A549 (cell line): ENCODE data around the gene MAMLD1. TPM values are rescaled to one million over a fixed set of nuclear protein-coding genes. Genes with fewer than 3 reads are reported as not detected.

Experiments used
- ATAC-seq, 2 experiments: fragments of 200-7000 bp in 1 of 2; fragments of >200 bp in 1 of 2; cut with Nextera tagmentation in 1 of 2; cut with Tn5 transposase in 1 of 2; 3 replicates each; pipeline versions ENCODE4 v1.8.0 to v1.9.1; 2018 to 2020; ENCODE audit warnings: mild to moderate bottlenecking in 1 of 2, moderate library complexity in 1 of 2
- CTCF ChIA-PET: fragments of 300-600 bp; sonication (Branson Sonifier 250); formaldehyde crosslinking; extraction: SDS; loops from one replicate; lab custom pipeline; 2021; ENCODE audit warnings: antibody characterized with exemption, inconsistent platforms; lab: Yijun Ruan, JAX
- POLR2A ChIA-PET: fragments of 350-600 bp; formaldehyde crosslinking; extraction: SDS; loops from one replicate; lab custom pipeline; 2021; ENCODE audit warnings: antibody characterized with exemption, inconsistent platforms; lab: Yijun Ruan, JAX
- DNase-seq, 2 experiments: peaks; one replicate each; pipeline versions ENCODE4 v3.0.0 to v3.0.0-alpha.2; 2011 to 2016; ENCODE audit warnings: low read depth in 1 of 2, low spot score in 1 of 2
- FAIRE-seq: peaks from 2 replicates; lab custom pipeline; 2011; peaks lifted over from hg19 to GRCh38; lab: Jason Lieb, UNC
- H3K27ac ChIP-seq, 2 experiments: fragments of >200 bp; sonication (Bioruptor Twin); formaldehyde crosslinking; 3 replicates each; pipeline ENCODE4 v1.5.1; 2016 to 2017
- H3K4me1 ChIP-seq: fragments of >200 bp; sonication (Bioruptor Twin); formaldehyde crosslinking; 3 replicates; pipeline ENCODE4 v1.6.1; 2016
- H3K4me2 ChIP-seq: fragments of >200 bp; sonication (Bioruptor Twin); formaldehyde crosslinking; 3 replicates; pipeline ENCODE4 v1.6.1; 2016
- H3K4me3 ChIP-seq: fragments of >200 bp; sonication (Bioruptor Twin); formaldehyde crosslinking; 3 replicates; pipeline ENCODE4 v1.5.1; 2016
- H3K9me3 ChIP-seq: fragments of >200 bp; sonication (Bioruptor Twin); formaldehyde crosslinking; 3 replicates; pipeline ENCODE4 v1.6.1; 2016
- CBX8 ChIP-seq: fragments of 200-600 bp; sonication (generic); IDR thresholded peaks from 2 replicates; pipeline ENCODE4 v1.6.1; 2016
- CEBPB ChIP-seq, 2 experiments: fragments of >200 bp in 1 of 2; sonication (Bioruptor Twin) in 1 of 2; formaldehyde crosslinking in 1 of 2; IDR thresholded peaks; 2 replicates each; pipeline ENCODE4 v1.6.1; 2012 to 2016
- CHD2 ChIP-seq: fragments of 150-350 bp; IDR thresholded peaks from 2 replicates; pipeline ENCODE4 v1.6.1; 2014; ENCODE audit warnings: low read length; ENCODE audit not compliant: partially characterized antibody
- CHD4 ChIP-seq: fragments of 200-600 bp; sonication (generic); IDR thresholded peaks from 2 replicates; pipeline ENCODE4 v1.6.1; 2016; ENCODE audit warnings: antibody characterized with exemption, mild to moderate bottlenecking, borderline replicate concordance
- ESRRA ChIP-seq: fragments of 150-350 bp; IDR thresholded peaks from 2 replicates; pipeline ENCODE4 v1.6.1; 2014; ENCODE audit warnings: mild to moderate bottlenecking, low read length, borderline replicate concordance
- FOSB ChIP-seq: fragments of 250-450 bp; sonication (Bioruptor Pico); IDR thresholded peaks from 2 replicates; pipeline ENCODE4 v1.5.0; 2020; ENCODE audit warnings: mild to moderate bottlenecking, moderate library complexity
- HDAC2 ChIP-seq: fragments of 200-600 bp; sonication (generic); IDR thresholded peaks from 2 replicates; pipeline ENCODE4 v1.6.1; 2016
- HEYL ChIP-seq: fragments of 250-450 bp; sonication (Bioruptor Pico); IDR thresholded peaks from 2 replicates; pipeline ENCODE4 v1.8.0; 2021; ENCODE audit warnings: mild to moderate bottlenecking, moderate library complexity
- HOXB13 ChIP-seq: fragments of 250-450 bp; sonication (Bioruptor Pico); IDR thresholded peaks from 2 replicates; pipeline ENCODE4 v1.5.0; 2020; ENCODE audit warnings: low read depth, mild to moderate bottlenecking, moderate library complexity
- HOXB5 ChIP-seq: fragments of 250-450 bp; sonication (Bioruptor Pico); IDR thresholded peaks from 2 replicates; pipeline ENCODE4 v1.5.0; 2020; ENCODE audit warnings: mild to moderate bottlenecking, moderate library complexity
- JUN ChIP-seq, 2 experiments: fragments of >200 bp; sonication (Bioruptor Twin); formaldehyde crosslinking; IDR thresholded peaks; 2 replicates in 1 of 2; 3 replicates in 1 of 2; pipeline ENCODE4 v1.6.1; 2016 to 2017
- KDM5A ChIP-seq: fragments of 200-600 bp; sonication (generic); IDR thresholded peaks from 2 replicates; pipeline ENCODE4 v1.6.1; 2016; ENCODE audit warnings: antibody characterized with exemption, mild to moderate bottlenecking
- MAFK ChIP-seq: fragments of 450-650 bp; IDR thresholded peaks from 2 replicates; pipeline ENCODE4 v1.6.1; 2014; ENCODE audit not compliant: partially characterized antibody
- MAZ ChIP-seq: fragments of 150-350 bp; IDR thresholded peaks from 2 replicates; pipeline ENCODE4 v1.6.1; 2014; ENCODE audit warnings: antibody characterized with exemption, low read depth, low read length, borderline replicate concordance
- NPAS2 ChIP-seq: fragments of 250-450 bp; sonication (Bioruptor Pico); IDR thresholded peaks from 2 replicates; pipeline ENCODE4 v1.8.0; 2022; ENCODE audit warnings: mild to moderate bottlenecking, moderate library complexity, borderline replicate concordance
- PHF8 ChIP-seq: fragments of 200-600 bp; sonication (generic); IDR thresholded peaks from 2 replicates; pipeline ENCODE4 v1.6.1; 2016; ENCODE audit warnings: low read depth, mild to moderate bottlenecking, antibody characterized with exemption, moderate library complexity, borderline replicate concordance
- POLR2A ChIP-seq: IDR thresholded peaks from 2 replicates; pipeline ENCODE4 v1.6.1; 2012; ENCODE audit warnings: mild to moderate bottlenecking, low read length
- RAD21 ChIP-seq, 2 experiments: fragments of >200 bp in 1 of 2; sonication (Bioruptor Twin) in 1 of 2; formaldehyde crosslinking in 1 of 2; IDR thresholded peaks in 1 of 2; conservative IDR thresholded peaks in 1 of 2; 2 replicates in 1 of 2; 3 replicates in 1 of 2; pipeline ENCODE4 v1.6.1; 2012 to 2018; ENCODE audit warnings: inconsistent platforms in 1 of 2
- ZC3H11A ChIP-seq: fragments of 450-650 bp; IDR thresholded peaks from 2 replicates; pipeline ENCODE4 v1.6.1; 2014; ENCODE audit warnings: antibody characterized with exemption, mild to moderate bottlenecking
- ZFP36 ChIP-seq: fragments of 450-650 bp; IDR thresholded peaks from 2 replicates; pipeline ENCODE4 v1.6.1; 2014; ENCODE audit warnings: borderline replicate concordance; ENCODE audit not compliant: partially characterized antibody
- WGBS: methylation state at CpG from one replicate; pipeline ENCODE4 v1.1.6; 2017; ENCODE audit errors: missing lambda C conversion rate; 5-methylcytosine and 5-hydroxymethylcytosine counted together
- polyA plus RNA-seq, 4 experiments: library from polyadenylated mRNA; depleted of rRNA in 3 of 4; stranded (reverse); fragments of >200 nt; fragmentation: RNase III in 1 of 4; extraction: RNeasy Plus Mini Kit Qiagen cat#74134 plus additional on column Dnase treatment in 1 of 4; gene quantifications; 2 replicates in 3 of 4; 3 replicates in 1 of 4; pipeline ENCODE4 v1.2.3, GENCODE V29; 2011 to 2017
- TF ChIP-seq, protein P1 (sequence below): fragments of 450-650 bp; IDR thresholded peaks from 2 replicates; pipeline ENCODE4 v1.6.1; 2014; ENCODE audit warnings: antibody characterized with exemption
- TF ChIP-seq, protein P2 (sequence below): IDR thresholded peaks from 2 replicates; pipeline ENCODE4 v1.6.1; 2012
- TF ChIP-seq, protein P3 (sequence below): IDR thresholded peaks from 2 replicates; pipeline ENCODE4 v1.6.1; 2012; ENCODE audit warnings: low read depth, borderline replicate concordance
- TF ChIP-seq, protein P4 (sequence below): fragments of 250-450 bp; sonication (Bioruptor Pico); IDR thresholded peaks from 2 replicates; pipeline ENCODE4 v1.5.0; 2020; ENCODE audit warnings: low read depth, mild to moderate bottlenecking, moderate library complexity
- TF ChIP-seq, protein P5 (sequence below): fragments of >200 bp; sonication (Bioruptor Twin); formaldehyde crosslinking; IDR thresholded peaks from 3 replicates; pipeline ENCODE4 v1.5.1; 2016
- TF ChIP-seq, protein P6 (sequence below): IDR thresholded peaks from 2 replicates; pipeline ENCODE4 v1.6.1; 2012

The MAMLD1 gene
- polyA plus RNA-seq, 2 of the 4 experiments (the other 2 are of a cell fraction) = 1.2 to 2.3 TPM

DNA sequence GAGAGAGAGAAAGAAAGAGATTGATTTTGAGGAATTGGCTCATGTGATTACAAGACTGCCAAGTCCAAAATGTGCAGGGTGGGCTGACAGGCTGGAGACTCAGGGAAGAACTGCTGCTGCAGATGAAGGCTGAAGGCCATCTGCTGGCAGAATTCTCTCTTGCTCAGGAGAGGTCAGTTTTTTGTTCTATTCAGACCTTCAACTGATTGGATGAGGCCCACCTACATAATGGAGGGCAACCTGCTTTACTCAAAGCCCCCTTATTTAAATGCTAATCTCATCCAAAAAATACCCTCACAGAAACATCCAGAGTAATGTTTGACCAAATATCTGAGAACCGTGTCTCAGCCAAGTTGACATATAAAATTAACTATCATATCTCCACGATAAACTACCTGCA is 38.2 kb upstream of the MAMLD1 start:
- TF ChIP-seq RAD21 (conservative IDR thresholded peaks at IDR 0.05 in 1 of 2, IDR thresholded peaks at IDR 0.05 in 1 of 2) = no peak
- Histone ChIP-seq H3K4me3 (no peak overlapping the region), H3K4me2 (peak overlapping the region; percentile 27; the same call in 1 of the 3 replicates), H3K4me1 (peaks cover 22% of the 10 kb centered on the region), H3K27ac (peak overlapping the region in 1 of 2 experiments; percentile 64; a peak in 2 of 6 replicates), H3K9me3 (no peaks in the 10 kb centered on the region; the same call in 1 of the 3 replicates)
- ATAC-seq (no peak), FAIRE-seq (no peak), DNase-seq (no peak)
- 93% methylated on average over 2 of the region's 2 CpGs for WGBS
- ChIA-PET POLR2A (no interaction called here), CTCF (interaction anchor here (0.7 kb wide), 1 partner anchor 40 kb away, joined by 3 read pairs; no protein-coding TSS in a partner anchor)

DNA sequence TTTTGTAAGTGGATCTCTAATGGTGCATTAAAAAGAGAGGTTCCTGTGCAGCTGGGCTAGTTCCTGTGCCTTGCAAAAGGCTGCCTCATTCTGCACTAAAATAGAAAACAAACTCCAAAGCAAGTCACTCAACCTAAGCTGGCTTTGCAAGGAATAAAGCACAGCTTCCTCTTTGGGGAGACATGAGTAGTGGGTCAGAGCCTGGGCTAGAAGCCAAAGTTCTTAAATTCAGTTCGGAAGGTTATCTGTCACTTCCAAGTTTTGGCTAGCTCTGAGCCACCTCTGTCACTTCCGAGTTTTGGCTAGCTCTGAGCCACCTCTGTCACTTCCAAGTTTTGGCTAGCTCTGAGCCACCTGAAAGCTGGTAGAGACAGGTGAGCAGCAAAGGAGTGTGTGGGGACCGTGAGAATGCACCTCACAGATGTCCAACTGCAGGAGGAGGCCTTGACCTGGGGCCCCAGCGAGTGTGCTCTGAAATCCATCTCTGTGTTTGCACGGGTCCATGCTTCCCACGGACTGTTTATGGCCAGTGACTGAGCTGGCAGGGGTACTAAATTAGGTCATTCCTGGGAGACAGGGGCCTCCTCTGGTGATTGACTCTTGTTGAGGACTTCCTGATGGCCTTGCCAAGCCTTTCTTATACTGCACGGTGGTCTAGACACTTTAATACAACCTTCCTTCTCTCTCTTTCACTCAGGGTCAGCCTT is 36.4 kb upstream of the MAMLD1 start:
- no peaks in the 10 kb centered on the region; the same call in 1 of the 3 replicates for H3K9me3 ChIP-seq
- no peak overlapping the region for H3K4me2 ChIP-seq
- no peak overlapping the region for H3K4me3 ChIP-seq
- TF ChIP-seq JUN (IDR thresholded peaks at IDR 0.05) (no peak), HDAC2 (no peak), MAZ (no peak), NPAS2 (CRISPR knock-in tag) (no peak), MAFK (no peak), PHF8 (no peak), FOSB (CRISPR knock-in tag) (no peak), CHD2 (no peak), ZC3H11A (no peak), ZFP36 (no peak), HOXB5 (CRISPR knock-in tag) (no peak), KDM5A (no peak), CEBPB (IDR thresholded peaks at IDR 0.05) (no peak)
- TF ChIP-seq, protein P1, sequence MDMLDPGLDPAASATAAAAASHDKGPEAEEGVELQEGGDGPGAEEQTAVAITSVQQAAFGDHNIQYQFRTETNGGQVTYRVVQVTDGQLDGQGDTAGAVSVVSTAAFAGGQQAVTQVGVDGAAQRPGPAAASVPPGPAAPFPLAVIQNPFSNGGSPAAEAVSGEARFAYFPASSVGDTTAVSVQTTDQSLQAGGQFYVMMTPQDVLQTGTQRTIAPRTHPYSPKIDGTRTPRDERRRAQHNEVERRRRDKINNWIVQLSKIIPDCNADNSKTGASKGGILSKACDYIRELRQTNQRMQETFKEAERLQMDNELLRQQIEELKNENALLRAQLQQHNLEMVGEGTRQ = no peak
- TF ChIP-seq, protein P2, sequence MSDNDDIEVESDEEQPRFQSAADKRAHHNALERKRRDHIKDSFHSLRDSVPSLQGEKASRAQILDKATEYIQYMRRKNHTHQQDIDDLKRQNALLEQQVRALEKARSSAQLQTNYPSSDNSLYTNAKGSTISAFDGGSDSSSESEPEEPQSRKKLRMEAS = no peak
- TF ChIP-seq, protein P3, sequence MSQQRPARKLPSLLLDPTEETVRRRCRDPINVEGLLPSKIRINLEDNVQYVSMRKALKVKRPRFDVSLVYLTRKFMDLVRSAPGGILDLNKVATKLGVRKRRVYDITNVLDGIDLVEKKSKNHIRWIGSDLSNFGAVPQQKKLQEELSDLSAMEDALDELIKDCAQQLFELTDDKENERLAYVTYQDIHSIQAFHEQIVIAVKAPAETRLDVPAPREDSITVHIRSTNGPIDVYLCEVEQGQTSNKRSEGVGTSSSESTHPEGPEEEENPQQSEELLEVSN = no peak
- TF ChIP-seq, all 56 proteins: peak for 0
- ChIA-PET POLR2A (no interaction called here), CTCF (no interaction called here)
- Histone ChIP-seq H3K4me1 (peaks cover 22% of the 10 kb centered on the region), H3K27ac (no peak overlapping the region)
- WGBS = 53% methylated on average over 7 of the region's 7 CpGs
- FAIRE-seq (no peak), DNase-seq (no peak), ATAC-seq (0 out of 6 replicates have a peak, but pooled peaks of 1 of the 2 experiments have one; percentile 42)

DNA sequence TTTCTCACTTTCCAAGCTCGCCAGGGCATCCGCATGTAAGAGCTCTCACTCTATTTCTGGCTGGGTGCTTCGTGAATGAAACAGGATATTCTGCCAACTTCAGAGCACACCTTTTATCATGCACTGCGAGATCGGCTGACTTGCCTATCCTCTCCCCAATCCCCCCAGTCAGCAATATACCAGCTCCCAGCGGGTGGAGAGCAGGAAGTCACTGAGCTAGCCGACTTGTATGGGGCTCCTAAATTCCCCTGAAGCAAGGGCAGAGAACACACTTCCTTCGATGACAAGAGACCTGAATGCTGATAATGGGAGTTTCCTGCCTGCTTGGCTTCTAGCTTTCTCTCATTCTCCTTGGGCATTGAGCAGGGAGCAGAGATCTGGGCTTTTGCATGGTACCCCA is 33.8 kb upstream of the MAMLD1 start:
- Histone ChIP-seq H3K4me2 (no peak overlapping the region), H3K27ac (no peak overlapping the region), H3K9me3 (no peaks in the 10 kb centered on the region), H3K4me3 (no peak overlapping the region), H3K4me1 (peaks cover 17% of the 10 kb centered on the region)
- TF ChIP-seq ESRRA = no peak
- TF ChIP-seq MAZ = no peak
- TF ChIP-seq POLR2A = no peak
- no peak for TF ChIP-seq HOXB5 (CRISPR knock-in tag)
- TF ChIP-seq ZFP36 = no peak
- TF ChIP-seq, protein P4, sequence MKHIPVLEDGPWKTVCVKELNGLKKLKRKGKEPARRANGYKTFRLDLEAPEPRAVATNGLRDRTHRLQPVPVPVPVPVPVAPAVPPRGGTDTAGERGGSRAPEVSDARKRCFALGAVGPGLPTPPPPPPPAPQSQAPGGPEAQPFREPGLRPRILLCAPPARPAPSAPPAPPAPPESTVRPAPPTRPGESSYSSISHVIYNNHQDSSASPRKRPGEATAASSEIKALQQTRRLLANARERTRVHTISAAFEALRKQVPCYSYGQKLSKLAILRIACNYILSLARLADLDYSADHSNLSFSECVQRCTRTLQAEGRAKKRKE (CRISPR knock-in tag) = no peak
- no peak for TF ChIP-seq CBX8
- no peak for TF ChIP-seq HEYL (CRISPR knock-in tag)
- no peak for TF ChIP-seq CHD4
- TF ChIP-seq, protein P5, sequence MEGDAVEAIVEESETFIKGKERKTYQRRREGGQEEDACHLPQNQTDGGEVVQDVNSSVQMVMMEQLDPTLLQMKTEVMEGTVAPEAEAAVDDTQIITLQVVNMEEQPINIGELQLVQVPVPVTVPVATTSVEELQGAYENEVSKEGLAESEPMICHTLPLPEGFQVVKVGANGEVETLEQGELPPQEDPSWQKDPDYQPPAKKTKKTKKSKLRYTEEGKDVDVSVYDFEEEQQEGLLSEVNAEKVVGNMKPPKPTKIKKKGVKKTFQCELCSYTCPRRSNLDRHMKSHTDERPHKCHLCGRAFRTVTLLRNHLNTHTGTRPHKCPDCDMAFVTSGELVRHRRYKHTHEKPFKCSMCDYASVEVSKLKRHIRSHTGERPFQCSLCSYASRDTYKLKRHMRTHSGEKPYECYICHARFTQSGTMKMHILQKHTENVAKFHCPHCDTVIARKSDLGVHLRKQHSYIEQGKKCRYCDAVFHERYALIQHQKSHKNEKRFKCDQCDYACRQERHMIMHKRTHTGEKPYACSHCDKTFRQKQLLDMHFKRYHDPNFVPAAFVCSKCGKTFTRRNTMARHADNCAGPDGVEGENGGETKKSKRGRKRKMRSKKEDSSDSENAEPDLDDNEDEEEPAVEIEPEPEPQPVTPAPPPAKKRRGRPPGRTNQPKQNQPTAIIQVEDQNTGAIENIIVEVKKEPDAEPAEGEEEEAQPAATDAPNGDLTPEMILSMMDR = no peak
- TF ChIP-seq HOXB13 (CRISPR knock-in tag) = no peak
- no peak for TF ChIP-seq NPAS2 (CRISPR knock-in tag)
- TF ChIP-seq, protein P6, sequence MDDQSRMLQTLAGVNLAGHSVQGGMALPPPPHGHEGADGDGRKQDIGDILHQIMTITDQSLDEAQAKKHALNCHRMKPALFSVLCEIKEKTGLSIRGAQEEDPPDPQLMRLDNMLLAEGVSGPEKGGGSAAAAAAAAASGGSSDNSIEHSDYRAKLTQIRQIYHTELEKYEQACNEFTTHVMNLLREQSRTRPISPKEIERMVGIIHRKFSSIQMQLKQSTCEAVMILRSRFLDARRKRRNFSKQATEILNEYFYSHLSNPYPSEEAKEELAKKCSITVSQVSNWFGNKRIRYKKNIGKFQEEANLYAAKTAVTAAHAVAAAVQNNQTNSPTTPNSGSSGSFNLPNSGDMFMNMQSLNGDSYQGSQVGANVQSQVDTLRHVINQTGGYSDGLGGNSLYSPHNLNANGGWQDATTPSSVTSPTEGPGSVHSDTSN = no peak
- no peak for TF ChIP-seq MAFK
- ATAC-seq = no peak
- WGBS = 79% methylated on average over 7 of the region's 8 CpGs
- CTCF ChIA-PET = interaction anchor here (0.7 kb wide), 1 partner anchor 368 kb away, joined by 3 read pairs; no protein-coding TSS in a partner anchor
- no peak for DNase-seq
- FAIRE-seq = no peak
- POLR2A ChIA-PET = no interaction called here
